Smooth muscle cell (in vitro differentiated cells): ENCODE results near the gene DDX5. TPM values are rescaled to one million over a fixed set of nuclear protein-coding genes. Genes with fewer than 3 reads are reported as not detected.
"Not testable (repeated sequence)": the region's sequence is repeated elsewhere in the genome, so short reads cannot be mapped to it uniquely, and the experiment has no call there.

Experiments
- DNase-seq: peaks from one replicate; lab custom pipeline; 2025; ENCODE audit not compliant: unreplicated experiment; lab: John Stamatoyannopoulos, UW
- H2AFZ ChIP-seq: fragments of 200-600 bp; sonication (generic); 2 replicates; pipeline ENCODE4 v1.6.0; 2016; ENCODE audit warnings: antibody characterized with exemption, low read depth, mild to moderate bottlenecking
- H3F3A ChIP-seq: fragments of 200-600 bp; sonication (generic); 2 replicates; pipeline ENCODE4 v1.6.0; 2017; ENCODE audit warnings: antibody characterized with exemption, low read depth
- H3K27ac ChIP-seq: fragments of 200-600 bp; sonication (generic); 2 replicates; pipeline ENCODE4 v1.5.1; 2016; ENCODE audit warnings: low read depth, mild to moderate bottlenecking
- H3K27me3 ChIP-seq: fragments of 200-600 bp; sonication (generic); 2 replicates; pipeline ENCODE4 v1.6.1; 2016; ENCODE audit warnings: low read depth, mild to moderate bottlenecking
- H3K36me3 ChIP-seq: fragments of 200-600 bp; sonication (generic); 2 replicates; pipeline ENCODE4 v1.5.1; 2016; ENCODE audit warnings: low read depth
- H3K4me1 ChIP-seq: fragments of 200-600 bp; sonication (generic); 2 replicates; pipeline ENCODE4 v1.5.1; 2016; ENCODE audit warnings: low read depth
- H3K4me2 ChIP-seq: fragments of 200-600 bp; sonication (generic); 2 replicates; pipeline ENCODE4 v1.6.0; 2016; ENCODE audit warnings: mild to moderate bottlenecking
- H3K4me3 ChIP-seq: fragments of 200-600 bp; sonication (generic); 2 replicates; pipeline ENCODE4 v1.5.1; 2016; ENCODE audit warnings: mild to moderate bottlenecking
- H3K79me2 ChIP-seq: fragments of 200-600 bp; sonication (generic); 2 replicates; pipeline ENCODE4 v1.6.0; 2016; ENCODE audit warnings: low read depth, mild to moderate bottlenecking
- H3K9ac ChIP-seq: fragments of 200-600 bp; sonication (generic); 2 replicates; pipeline ENCODE4 v1.6.0; 2016; ENCODE audit warnings: low read depth
- H3K9me3 ChIP-seq: fragments of 200-600 bp; sonication (generic); replicated peaks from 2 replicates; pipeline ENCODE4 v1.5.1; 2016; ENCODE audit warnings: low read depth
- H4K20me1 ChIP-seq: fragments of 200-600 bp; sonication (generic); 2 replicates; pipeline ENCODE4 v1.6.0; 2016; ENCODE audit warnings: low read depth
- WGBS: methylation state at CpG from one replicate; pipeline ENCODE4 v1.1.7; 2016; ENCODE audit warnings: low lambda C conversion rate; 5-methylcytosine and 5-hydroxymethylcytosine counted together
- polyA plus RNA-seq: library from polyadenylated mRNA; unstranded; fragments of >200 nt; fragmentation: Nextera tagmentation; extraction: Ambion mirVana; gene quantifications from 2 replicates; pipeline ENCODE4 v1.2.1, GENCODE V29; 2016
- total RNA-seq: library from RNA; depleted of rRNA; stranded (reverse); fragments of >200 nt; gene quantifications from 2 replicates; pipeline ENCODE4 v1.2.3, GENCODE V29; 2014
- TF ChIP-seq, protein P1 (sequence below): fragments of 200-600 bp; sonication (generic); IDR thresholded peaks from 2 replicates; pipeline ENCODE4 v1.5.1; 2017; ENCODE audit warnings: borderline replicate concordance, mild to moderate bottlenecking, antibody characterized with exemption; ENCODE audit not compliant: insufficient read depth, poor library complexity, severe bottlenecking

The DDX5 gene
- total and polyA plus RNA-seq, 2 experiments from 2014 or later = 446 to 679 TPM

DNA sequence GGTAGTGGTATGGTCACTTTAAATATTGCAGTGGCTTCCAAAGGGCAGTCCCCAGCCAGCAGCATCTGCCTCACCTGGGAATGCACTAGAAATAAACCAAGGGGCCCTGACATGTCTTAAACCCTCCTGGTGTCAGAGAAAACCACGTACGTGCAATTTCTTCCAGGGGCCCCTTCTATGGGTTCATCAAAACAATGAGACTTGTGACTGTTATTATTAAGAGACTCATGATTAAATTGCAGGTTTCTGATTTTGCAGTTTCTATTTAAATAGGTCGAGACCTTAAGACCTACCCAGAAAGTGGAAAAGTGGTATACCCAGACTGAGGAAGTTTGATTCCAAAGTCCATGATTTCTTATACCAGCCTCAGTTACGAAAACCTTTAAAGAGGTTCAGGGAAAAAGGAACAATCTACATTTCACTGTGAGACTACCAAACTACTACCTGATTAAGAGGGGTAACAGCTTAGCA is 8.5 kb downstream of the DDX5 start:
- Histone ChIP-seq H3K4me1 (peaks cover 20% of the 10 kb centered on the region), H3K4me3 (peak overlapping the region; percentile 54), H3K36me3 (peaks cover 37% of the 10 kb centered on the region), H3K27me3 (no peaks in the 10 kb centered on the region), H3K27ac (peak overlapping the region; percentile 99), H3K79me2 (peaks cover 46% of the 10 kb centered on the region), H3K9me3 (no peaks in the 10 kb centered on the region), H3K4me2 (peak overlapping the region; percentile 82), H3K9ac (peak overlapping the region; percentile 70), H2AFZ (no peak overlapping the region), H4K20me1 (peaks cover 47% of the 10 kb centered on the region), H3F3A (peaks cover 47% of the 10 kb centered on the region)
- no peak for DNase-seq
- TF ChIP-seq, protein P1, sequence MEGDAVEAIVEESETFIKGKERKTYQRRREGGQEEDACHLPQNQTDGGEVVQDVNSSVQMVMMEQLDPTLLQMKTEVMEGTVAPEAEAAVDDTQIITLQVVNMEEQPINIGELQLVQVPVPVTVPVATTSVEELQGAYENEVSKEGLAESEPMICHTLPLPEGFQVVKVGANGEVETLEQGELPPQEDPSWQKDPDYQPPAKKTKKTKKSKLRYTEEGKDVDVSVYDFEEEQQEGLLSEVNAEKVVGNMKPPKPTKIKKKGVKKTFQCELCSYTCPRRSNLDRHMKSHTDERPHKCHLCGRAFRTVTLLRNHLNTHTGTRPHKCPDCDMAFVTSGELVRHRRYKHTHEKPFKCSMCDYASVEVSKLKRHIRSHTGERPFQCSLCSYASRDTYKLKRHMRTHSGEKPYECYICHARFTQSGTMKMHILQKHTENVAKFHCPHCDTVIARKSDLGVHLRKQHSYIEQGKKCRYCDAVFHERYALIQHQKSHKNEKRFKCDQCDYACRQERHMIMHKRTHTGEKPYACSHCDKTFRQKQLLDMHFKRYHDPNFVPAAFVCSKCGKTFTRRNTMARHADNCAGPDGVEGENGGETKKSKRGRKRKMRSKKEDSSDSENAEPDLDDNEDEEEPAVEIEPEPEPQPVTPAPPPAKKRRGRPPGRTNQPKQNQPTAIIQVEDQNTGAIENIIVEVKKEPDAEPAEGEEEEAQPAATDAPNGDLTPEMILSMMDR = peak; percentile 1
- 59% methylated on average over 4 of the region's 4 CpGs for WGBS

DNA sequence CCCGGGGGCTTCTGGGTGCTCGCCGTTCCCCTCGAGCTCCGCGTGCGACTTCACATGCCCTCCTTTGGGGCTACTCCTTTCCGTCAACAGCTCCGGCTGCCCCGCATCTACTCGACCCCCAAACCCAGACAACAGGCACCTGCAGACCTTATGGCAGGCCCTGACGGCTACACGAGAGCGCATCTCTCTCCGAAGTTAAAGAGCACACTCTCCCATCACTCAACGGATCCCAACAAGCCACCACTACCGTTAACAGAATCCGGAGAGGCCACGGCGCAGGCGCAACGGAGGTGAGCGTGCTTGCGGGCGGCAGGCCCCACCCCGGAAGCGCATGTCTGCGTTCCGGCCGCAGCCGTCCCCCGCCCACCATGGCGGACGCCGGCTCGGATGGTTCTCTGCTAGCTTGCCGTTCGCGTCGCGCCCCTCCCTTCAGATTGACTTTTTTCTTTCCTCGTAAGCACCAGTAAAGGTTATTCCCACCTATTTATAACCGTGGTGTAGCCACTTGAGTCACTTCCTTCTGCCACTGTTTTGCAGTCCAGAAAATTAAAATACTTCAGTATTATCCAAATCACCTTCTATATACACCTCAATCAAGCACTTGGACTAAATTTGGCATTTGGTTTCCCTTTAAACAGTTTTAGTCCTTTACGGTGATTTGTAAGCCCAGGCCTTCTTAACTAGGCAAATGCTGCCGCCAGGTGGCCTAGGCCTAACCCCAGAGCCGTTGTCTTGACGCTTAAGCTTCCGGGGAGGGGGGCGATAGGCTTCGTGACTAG is 9.1 kb downstream of the DDX5 start, which contains the start of gene POLG2:
Gene POLG2, minus strand, starts transcription at position 269 of the 779 bp plus-strand sequence. Its CDS starts 86 bp downstream, at position 183.
- peaks cover 41% of the 10 kb centered on the region for H3F3A ChIP-seq
- H3K36me3 ChIP-seq = peaks cover 30% of the 10 kb centered on the region
- WGBS = 2% methylated on average over 50 of the region's 50 CpGs
- TF ChIP-seq, protein P1 = peak; percentile 43
- H3K4me1 ChIP-seq = peaks cover 17% of the 10 kb centered on the region
- peak within 1 kb of the TSS; percentile 99 for H3K27ac ChIP-seq
- H3K27me3 ChIP-seq = no peaks in the 10 kb centered on the region
- peak within 1 kb of the TSS; percentile 70 for H3K9ac ChIP-seq
- H3K9me3 ChIP-seq = no peaks in the 10 kb centered on the region
- peak within 1 kb of the TSS; percentile 82 for H3K4me2 ChIP-seq
- H3K4me3 ChIP-seq = peak within 1 kb of the TSS; percentile 54
- H4K20me1 ChIP-seq = peaks cover 41% of the 10 kb centered on the region
- peak; percentile 71 for DNase-seq
- H2AFZ ChIP-seq = no peak within 1 kb of the TSS
- peaks cover 40% of the 10 kb centered on the region for H3K79me2 ChIP-seq

DNA sequence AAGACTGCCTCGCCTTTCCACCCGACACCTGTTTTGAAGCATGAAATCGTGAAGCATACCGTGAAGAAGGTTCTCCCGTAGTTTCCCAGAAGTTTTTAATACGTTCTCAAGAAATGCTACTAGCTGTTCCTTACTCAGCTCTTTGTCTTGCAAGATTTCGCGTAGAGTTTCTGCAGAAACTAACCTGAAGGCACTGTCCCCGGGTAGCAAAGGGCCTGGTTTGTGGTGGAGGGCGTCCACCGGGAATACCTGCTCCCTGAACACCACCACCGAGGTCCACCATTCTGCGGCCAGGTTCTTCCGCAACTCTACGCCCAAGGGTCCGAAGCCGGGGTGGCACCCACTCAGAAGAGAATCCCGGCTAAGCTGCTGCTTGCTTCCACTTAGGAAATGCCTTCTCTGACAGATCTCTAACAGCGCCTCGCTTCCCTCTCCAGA is 9.7 kb downstream of the DDX5 start:
- H3K27me3 ChIP-seq = no peaks in the 10 kb centered on the region
- H3K79me2 ChIP-seq = peaks cover 34% of the 10 kb centered on the region
- TF ChIP-seq, protein P1 = no peak
- H3K27ac ChIP-seq = peak overlapping the region; percentile 99
- no peak for DNase-seq
- peak overlapping the region; percentile 54 for H3K4me3 ChIP-seq
- H3K4me1 ChIP-seq = peaks cover 17% of the 10 kb centered on the region
- no peak overlapping the region for H2AFZ ChIP-seq
- peaks cover 35% of the 10 kb centered on the region for H3F3A ChIP-seq
- WGBS = 3% methylated on average over 20 of the region's 20 CpGs
- H3K4me2 ChIP-seq = peak overlapping the region; percentile 82
- H4K20me1 ChIP-seq = peaks cover 35% of the 10 kb centered on the region
- H3K9me3 ChIP-seq = no peaks in the 10 kb centered on the region
- H3K9ac ChIP-seq = peak overlapping the region; percentile 28
- H3K36me3 ChIP-seq = peaks cover 24% of the 10 kb centered on the region

DNA sequence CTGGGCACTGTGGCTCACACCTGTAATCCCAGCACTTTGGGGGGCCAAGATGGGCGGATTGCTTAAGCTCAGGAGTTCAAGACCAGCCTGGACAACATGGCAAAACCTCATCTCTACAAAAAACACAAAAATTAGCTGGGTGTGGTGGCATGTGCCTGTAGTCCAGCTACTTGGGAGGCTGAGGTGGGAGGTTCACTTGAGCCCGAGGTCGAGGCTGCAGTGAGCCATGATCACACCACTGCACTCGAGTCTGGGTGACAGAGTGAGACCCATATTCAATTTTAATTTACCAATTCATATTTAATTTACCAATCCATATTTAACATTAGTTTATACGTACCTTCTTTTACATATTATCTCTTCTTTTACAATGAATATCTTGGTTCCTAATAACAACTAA is 10.8 kb downstream of the DDX5 start:
- H2AFZ ChIP-seq, DNase-seq, H3K9me3 ChIP-seq, H3K9ac ChIP-seq, H3K27me3 ChIP-seq, H3K27ac ChIP-seq, H3K4me3 ChIP-seq: not testable (repeated sequence)
- Histone ChIP-seq H3K36me3 (peaks cover 19% of the 10 kb centered on the region), H3K4me2 (peak overlapping the region; percentile 22), H3K4me1 (peaks cover 17% of the 10 kb centered on the region), H4K20me1 (peaks cover 24% of the 10 kb centered on the region), H3F3A (peaks cover 24% of the 10 kb centered on the region), H3K79me2 (peaks cover 24% of the 10 kb centered on the region)
- 94% methylated on average over 5 of the region's 5 CpGs for WGBS
